ENCODE results near the gene SIRPB2.

Gene SIRPB2

GRCh38 chr20:1490643-1491195 is 501 bp downstream of the SIRPB2 start:
- no peak overlapping the region for H4K91ac ChIP-seq (ENCODE audit: low read depth, low read length, poor library complexity)
- no peak for DNase-seq (ENCODE audit: low spot score)
- no peak overlapping the region for H3K27ac ChIP-seq (replicated peaks; ENCODE audit: low read length)
- no peak overlapping the region for H3K4ac ChIP-seq (ENCODE audit: low read length)
- no peak overlapping the region for H2BK12ac ChIP-seq (ENCODE audit: low read length)
- H3K4me1 ChIP-seq (ENCODE audit: control insufficient read depth in 2 of 2, insufficient read depth in 1 of 2, low read depth in 1 of 2, low read length in 2 of 2): no peaks in the 10 kb centered on the region
- H2BK5ac ChIP-seq (ENCODE audit: low read length): no peak overlapping the region
- peaks cover 0 to 2% of the 10 kb centered on the region in 2 donors for H3K9me3 ChIP-seq (replicated peaks in 1 of 2; ENCODE audit: control insufficient read depth in 2 of 2, insufficient read depth in 1 of 2, low read depth in 1 of 2, low read length in 2 of 2)
- H3K4me3 ChIP-seq (ENCODE audit: low read length in 2 of 2): no peak overlapping the region
- no peak overlapping the region for H3K9ac ChIP-seq (ENCODE audit: low read depth, low read length, poor library complexity)
- H2BK120ac ChIP-seq (ENCODE audit: low read depth, low read length): no peak overlapping the region
- H3K4me2 ChIP-seq (ENCODE audit: insufficient read depth, low read length, poor library complexity, severe bottlenecking): no peak overlapping the region
- no peak overlapping the region for H4K8ac ChIP-seq (ENCODE audit: low read depth, low read length)
- peaks cover 0 to 30% (median 0%) of the 10 kb centered on the region in 3 experiments for H3K27me3 ChIP-seq (ENCODE audit: control insufficient read depth in 3 of 3, insufficient read depth in 3 of 3, low read depth in 1 of 3, low read length in 3 of 3)
- H3K23ac ChIP-seq (ENCODE audit: low read depth, low read length, poor library complexity): no peak overlapping the region
- no CpG with 5 or more reads among the region's 9 CpGs for WGBS, 2 donors (ENCODE audit: extremely low coverage in 2 of 2, insufficient read length in 2 of 2, insufficient replicate concordance in 1 of 2)
- H3K36me3 ChIP-seq (replicated peaks in 1 of 2; ENCODE audit: control insufficient read depth in 2 of 2, insufficient read depth in 2 of 2, low read length in 2 of 2): no peaks in the 10 kb centered on the region
- no peak overlapping the region for H2BK15ac ChIP-seq (ENCODE audit: low read length)
- peak overlapping the region; percentile 22 for H3K18ac ChIP-seq (ENCODE audit: low read length)
- no peak overlapping the region for H3K14ac ChIP-seq (ENCODE audit: low read length)
- peak overlapping the region; percentile 70 for H2AK5ac ChIP-seq (ENCODE audit: low read depth, low read length)
- H2AFZ ChIP-seq (ENCODE audit: low read length): no peak overlapping the region
- H3K79me1 ChIP-seq (ENCODE audit: low read depth, low read length): no peaks in the 10 kb centered on the region

GRCh38 chr20:1489764-1490436 is 1.3 kb downstream of the SIRPB2 start:
- H3K36me3 ChIP-seq (replicated peaks in 1 of 2; ENCODE audit: control insufficient read depth in 2 of 2, insufficient read depth in 2 of 2, low read length in 2 of 2): no peaks in the 10 kb centered on the region
- no peak overlapping the region for H3K4me2 ChIP-seq (ENCODE audit: insufficient read depth, low read length, poor library complexity, severe bottlenecking)
- no peak overlapping the region for H2BK12ac ChIP-seq (ENCODE audit: low read length)
- H4K91ac ChIP-seq (ENCODE audit: low read depth, low read length, poor library complexity): no peak overlapping the region
- no peak overlapping the region for H3K4me3 ChIP-seq (ENCODE audit: low read length in 2 of 2)
- H3K79me1 ChIP-seq (ENCODE audit: low read depth, low read length): no peaks in the 10 kb centered on the region
- no peak overlapping the region for H4K8ac ChIP-seq (ENCODE audit: low read depth, low read length)
- no peak overlapping the region for H2BK120ac ChIP-seq (ENCODE audit: low read depth, low read length)
- no peak overlapping the region for H3K14ac ChIP-seq (ENCODE audit: low read length)
- H3K27me3 ChIP-seq (ENCODE audit: control insufficient read depth in 3 of 3, insufficient read depth in 3 of 3, low read depth in 1 of 3, low read length in 3 of 3): peaks cover 0 to 30% (median 0%) of the 10 kb centered on the region in 3 experiments
- no peak overlapping the region for H2BK5ac ChIP-seq (ENCODE audit: low read length)
- H3K18ac ChIP-seq (ENCODE audit: low read length): no peak overlapping the region
- H3K27ac ChIP-seq (replicated peaks; ENCODE audit: low read length): no peak overlapping the region
- H2AK5ac ChIP-seq (ENCODE audit: low read depth, low read length): no peak overlapping the region
- no peak overlapping the region for H3K4ac ChIP-seq (ENCODE audit: low read length)
- no CpG with 5 or more reads among the region's 6 CpGs for WGBS, 2 donors (ENCODE audit: extremely low coverage in 2 of 2, insufficient read length in 2 of 2, insufficient replicate concordance in 1 of 2)
- peaks cover 0 to 2% of the 10 kb centered on the region in 2 donors for H3K9me3 ChIP-seq (replicated peaks in 1 of 2; ENCODE audit: control insufficient read depth in 2 of 2, insufficient read depth in 1 of 2, low read depth in 1 of 2, low read length in 2 of 2)
- no peaks in the 10 kb centered on the region for H3K4me1 ChIP-seq (ENCODE audit: control insufficient read depth in 2 of 2, insufficient read depth in 1 of 2, low read depth in 1 of 2, low read length in 2 of 2)
- H2BK15ac ChIP-seq (ENCODE audit: low read length): no peak overlapping the region
- DNase-seq (ENCODE audit: low spot score): no peak
- H3K23ac ChIP-seq (ENCODE audit: low read depth, low read length, poor library complexity): no peak overlapping the region
- H3K9ac ChIP-seq (ENCODE audit: low read depth, low read length, poor library complexity): no peak overlapping the region
- no peak overlapping the region for H2AFZ ChIP-seq (ENCODE audit: low read length)

- H4K91ac ChIP-seq (ENCODE audit: low read depth, low read length, poor library complexity): no peak overlapping the region
- no CpG with 5 or more reads among the region's 2 CpGs for WGBS, 2 donors (ENCODE audit: extremely low coverage in 2 of 2, insufficient read length in 2 of 2, insufficient replicate concordance in 1 of 2)
- no peak overlapping the region for H2AFZ ChIP-seq (ENCODE audit: low read length)
- H3K4ac ChIP-seq (ENCODE audit: low read length): no peak overlapping the region
- no peaks in the 10 kb centered on the region for H3K79me1 ChIP-seq (ENCODE audit: low read depth, low read length)
- H2AK5ac ChIP-seq (ENCODE audit: low read depth, low read length): no peak overlapping the region
- H3K4me3 ChIP-seq (ENCODE audit: low read length in 2 of 2): no peak overlapping the region
- DNase-seq (ENCODE audit: low spot score): no peak
- no peak overlapping the region for H2BK120ac ChIP-seq (ENCODE audit: low read depth, low read length)
- no peak overlapping the region for H2BK12ac ChIP-seq (ENCODE audit: low read length)
- no peak overlapping the region for H3K23ac ChIP-seq (ENCODE audit: low read depth, low read length, poor library complexity)
- H2BK5ac ChIP-seq (ENCODE audit: low read length): no peak overlapping the region
- peaks cover 0 to 2% of the 10 kb centered on the region in 2 donors for H3K9me3 ChIP-seq (replicated peaks in 1 of 2; ENCODE audit: control insufficient read depth in 2 of 2, insufficient read depth in 1 of 2, low read depth in 1 of 2, low read length in 2 of 2)
- no peaks in the 10 kb centered on the region for H3K4me1 ChIP-seq (ENCODE audit: control insufficient read depth in 2 of 2, insufficient read depth in 1 of 2, low read depth in 1 of 2, low read length in 2 of 2)
- H3K27me3 ChIP-seq (ENCODE audit: control insufficient read depth in 3 of 3, insufficient read depth in 3 of 3, low read depth in 1 of 3, low read length in 3 of 3): peaks cover 0 to 30% (median 0%) of the 10 kb centered on the region in 3 experiments
- no peak overlapping the region for H4K8ac ChIP-seq (ENCODE audit: low read depth, low read length)
- H3K14ac ChIP-seq (ENCODE audit: low read length): no peak overlapping the region
- H3K36me3 ChIP-seq (replicated peaks in 1 of 2; ENCODE audit: control insufficient read depth in 2 of 2, insufficient read depth in 2 of 2, low read length in 2 of 2): no peaks in the 10 kb centered on the region
- H3K9ac ChIP-seq (ENCODE audit: low read depth, low read length, poor library complexity): no peak overlapping the region
- H3K18ac ChIP-seq (ENCODE audit: low read length): no peak overlapping the region
- no peak overlapping the region for H3K4me2 ChIP-seq (ENCODE audit: insufficient read depth, low read length, poor library complexity, severe bottlenecking)
- H2BK15ac ChIP-seq (ENCODE audit: low read length): no peak overlapping the region
- no peak overlapping the region for H3K27ac ChIP-seq (replicated peaks; ENCODE audit: low read length)
These were observed 1.9 kb downstream of the SIRPB2 start for GRCh38 chr20:1489325-1489724.

GRCh38 chr20:1486566-1486965 is 4.7 kb downstream of the SIRPB2 start:
- no peak overlapping the region for H2BK5ac ChIP-seq (ENCODE audit: low read length)
- no peak overlapping the region for H2BK12ac ChIP-seq (ENCODE audit: low read length)
- no peaks in the 10 kb centered on the region for H3K9me3 ChIP-seq (replicated peaks in 1 of 2; ENCODE audit: control insufficient read depth in 2 of 2, insufficient read depth in 1 of 2, low read depth in 1 of 2, low read length in 2 of 2)
- no peak overlapping the region for H3K23ac ChIP-seq (ENCODE audit: low read depth, low read length, poor library complexity)
- no peaks in the 10 kb centered on the region for H3K4me1 ChIP-seq (ENCODE audit: control insufficient read depth in 2 of 2, insufficient read depth in 1 of 2, low read depth in 1 of 2, low read length in 2 of 2)
- H3K4ac ChIP-seq (ENCODE audit: low read length): no peak overlapping the region
- peaks cover 0 to 24% (median 0%) of the 10 kb centered on the region in 3 experiments for H3K27me3 ChIP-seq (ENCODE audit: control insufficient read depth in 3 of 3, insufficient read depth in 3 of 3, low read depth in 1 of 3, low read length in 3 of 3)
- H3K79me1 ChIP-seq (ENCODE audit: low read depth, low read length): no peaks in the 10 kb centered on the region
- H4K91ac ChIP-seq (ENCODE audit: low read depth, low read length, poor library complexity): no peak overlapping the region
- H3K14ac ChIP-seq (ENCODE audit: low read length): no peak overlapping the region
- no CpG with 5 or more reads among the region's 2 CpGs for WGBS, 2 donors (ENCODE audit: extremely low coverage in 2 of 2, insufficient read length in 2 of 2, insufficient replicate concordance in 1 of 2)
- no peak overlapping the region for H3K9ac ChIP-seq (ENCODE audit: low read depth, low read length, poor library complexity)
- no peak overlapping the region for H2AFZ ChIP-seq (ENCODE audit: low read length)
- H3K18ac ChIP-seq (ENCODE audit: low read length): no peak overlapping the region
- H3K4me2 ChIP-seq (ENCODE audit: insufficient read depth, low read length, poor library complexity, severe bottlenecking): no peak overlapping the region
- H3K4me3 ChIP-seq (ENCODE audit: low read length in 2 of 2): no peak overlapping the region
- H3K27ac ChIP-seq (replicated peaks; ENCODE audit: low read length): no peak overlapping the region
- no peak overlapping the region for H2BK15ac ChIP-seq (ENCODE audit: low read length)
- no peak overlapping the region for H2AK5ac ChIP-seq (ENCODE audit: low read depth, low read length)
- H2BK120ac ChIP-seq (ENCODE audit: low read depth, low read length): no peak overlapping the region
- no peak for DNase-seq (ENCODE audit: low spot score)
- H4K8ac ChIP-seq (ENCODE audit: low read depth, low read length): no peak overlapping the region
- no peaks in the 10 kb centered on the region for H3K36me3 ChIP-seq (replicated peaks in 1 of 2; ENCODE audit: control insufficient read depth in 2 of 2, insufficient read depth in 2 of 2, low read length in 2 of 2)
